Smooth muscle cell (in vitro differentiated cells): Measurements from ENCODE around the gene DAAM1. TPM values are rescaled to one million over a fixed set of nuclear protein-coding genes. Genes with fewer than 3 reads are reported as not detected.

Experiments
- DNase-seq: peaks from one replicate; lab custom pipeline; 2025; ENCODE audit not compliant: unreplicated experiment; lab: John Stamatoyannopoulos, UW
- H2AFZ ChIP-seq: fragments of 200-600 bp; sonication (generic); 2 replicates; pipeline ENCODE4 v1.6.0; 2016; ENCODE audit warnings: antibody characterized with exemption, low read depth, mild to moderate bottlenecking
- H3F3A ChIP-seq: fragments of 200-600 bp; sonication (generic); 2 replicates; pipeline ENCODE4 v1.6.0; 2017; ENCODE audit warnings: antibody characterized with exemption, low read depth
- H3K27ac ChIP-seq: fragments of 200-600 bp; sonication (generic); 2 replicates; pipeline ENCODE4 v1.5.1; 2016; ENCODE audit warnings: low read depth, mild to moderate bottlenecking
- H3K27me3 ChIP-seq: fragments of 200-600 bp; sonication (generic); 2 replicates; pipeline ENCODE4 v1.6.1; 2016; ENCODE audit warnings: low read depth, mild to moderate bottlenecking
- H3K36me3 ChIP-seq: fragments of 200-600 bp; sonication (generic); 2 replicates; pipeline ENCODE4 v1.5.1; 2016; ENCODE audit warnings: low read depth
- H3K4me1 ChIP-seq: fragments of 200-600 bp; sonication (generic); 2 replicates; pipeline ENCODE4 v1.5.1; 2016; ENCODE audit warnings: low read depth
- H3K4me2 ChIP-seq: fragments of 200-600 bp; sonication (generic); 2 replicates; pipeline ENCODE4 v1.6.0; 2016; ENCODE audit warnings: mild to moderate bottlenecking
- H3K4me3 ChIP-seq: fragments of 200-600 bp; sonication (generic); 2 replicates; pipeline ENCODE4 v1.5.1; 2016; ENCODE audit warnings: mild to moderate bottlenecking
- H3K79me2 ChIP-seq: fragments of 200-600 bp; sonication (generic); 2 replicates; pipeline ENCODE4 v1.6.0; 2016; ENCODE audit warnings: low read depth, mild to moderate bottlenecking
- H3K9ac ChIP-seq: fragments of 200-600 bp; sonication (generic); 2 replicates; pipeline ENCODE4 v1.6.0; 2016; ENCODE audit warnings: low read depth
- H3K9me3 ChIP-seq: fragments of 200-600 bp; sonication (generic); replicated peaks from 2 replicates; pipeline ENCODE4 v1.5.1; 2016; ENCODE audit warnings: low read depth
- H4K20me1 ChIP-seq: fragments of 200-600 bp; sonication (generic); 2 replicates; pipeline ENCODE4 v1.6.0; 2016; ENCODE audit warnings: low read depth
- CTCF ChIP-seq: fragments of 200-600 bp; sonication (generic); IDR thresholded peaks from 2 replicates; pipeline ENCODE4 v1.5.1; 2017; ENCODE audit warnings: borderline replicate concordance, mild to moderate bottlenecking, antibody characterized with exemption; ENCODE audit not compliant: insufficient read depth, poor library complexity, severe bottlenecking
- WGBS: methylation state at CpG from one replicate; pipeline ENCODE4 v1.1.7; 2016; ENCODE audit warnings: low lambda C conversion rate; 5-methylcytosine and 5-hydroxymethylcytosine counted together
- polyA plus RNA-seq: library from polyadenylated mRNA; unstranded; fragments of >200 nt; fragmentation: Nextera tagmentation; extraction: Ambion mirVana; gene quantifications from 2 replicates; pipeline ENCODE4 v1.2.1, GENCODE V29; 2016
- total RNA-seq: library from RNA; depleted of rRNA; stranded (reverse); fragments of >200 nt; gene quantifications from 2 replicates; pipeline ENCODE4 v1.2.3, GENCODE V29; 2014

The DAAM1 gene
- total and polyA plus RNA-seq, 2 experiments from 2014 or later, result 10.9 to 46.4 TPM

- Histone ChIP-seq H3K4me1 (peaks cover 44% of the 10 kb centered on the region), H3K9me3 (no peaks in the 10 kb centered on the region), H3K36me3 (no peaks in the 10 kb centered on the region), H3K4me2 (peak overlapping the region; percentile 73), H4K20me1 (peaks cover 66% of the 10 kb centered on the region), H3K27me3 (no peaks in the 10 kb centered on the region), H3K27ac (peak overlapping the region; percentile 64), H3F3A (peaks cover 16% of the 10 kb centered on the region), H2AFZ (no peak overlapping the region), H3K4me3 (no peak overlapping the region), H3K79me2 (peaks cover 53% of the 10 kb centered on the region), H3K9ac (no peak overlapping the region)
- WGBS, result 33% methylated on average over 5 of the region's 5 CpGs
- no peak for TF ChIP-seq CTCF
- DNase-seq, result no peak
These were observed 63.6 kb downstream of the DAAM1 start for GRCh38 chr14:59251811-59252771.

GRCh38 chr14:59252772-59253500 is 64.5 kb downstream of the DAAM1 start:
- Histone ChIP-seq H3K36me3 (no peaks in the 10 kb centered on the region), H3K27me3 (no peaks in the 10 kb centered on the region), H3K27ac (peak overlapping the region; percentile 64), H3K79me2 (peaks cover 48% of the 10 kb centered on the region), H4K20me1 (peaks cover 67% of the 10 kb centered on the region), H3K9me3 (no peaks in the 10 kb centered on the region), H3F3A (peaks cover 16% of the 10 kb centered on the region), H3K9ac (no peak overlapping the region), H3K4me2 (peak overlapping the region; percentile 73), H2AFZ (no peak overlapping the region), H3K4me3 (no peak overlapping the region), H3K4me1 (peaks cover 41% of the 10 kb centered on the region)
- no peak for DNase-seq
- WGBS, result 66% methylated on average over 5 of the region's 5 CpGs
- no peak for TF ChIP-seq CTCF

GRCh38 chr14:59253527-59253926 is 65.1 kb downstream of the DAAM1 start:
- Histone ChIP-seq H3K36me3 (no peaks in the 10 kb centered on the region), H3K9ac (no peak overlapping the region), H3K79me2 (peaks cover 50% of the 10 kb centered on the region), H3K9me3 (no peaks in the 10 kb centered on the region), H2AFZ (no peak overlapping the region), H3K4me3 (no peak overlapping the region), H3K27ac (peak overlapping the region; percentile 64), H3F3A (peaks cover 16% of the 10 kb centered on the region), H3K4me1 (peaks cover 36% of the 10 kb centered on the region), H3K27me3 (no peaks in the 10 kb centered on the region), H4K20me1 (peaks cover 69% of the 10 kb centered on the region), H3K4me2 (peak overlapping the region; percentile 73)
- TF ChIP-seq CTCF, result no peak
- no peak for DNase-seq
